D721Med (cell line): ENCODE data around the gene GTPBP10.

Source experiments
- DNase-seq: peaks from one replicate; pipeline ENCODE4 v3.0.0; 2011; ENCODE audit warnings: low spot score; ENCODE audit not compliant: insufficient read length
- FAIRE-seq: peaks from 2 replicates; lab custom pipeline; 2011; peaks lifted over from hg19 to GRCh38; lab: Jason Lieb, UNC
- TF ChIP-seq, protein P1 (sequence below): IDR thresholded peaks from 2 replicates; pipeline ENCODE4 v1.5.1; 2012; ENCODE audit warnings: mild to moderate bottlenecking, control low read depth; ENCODE audit not compliant: insufficient read depth; ENCODE audit errors: missing control alignments

GTPBP10 gene

DNA sequence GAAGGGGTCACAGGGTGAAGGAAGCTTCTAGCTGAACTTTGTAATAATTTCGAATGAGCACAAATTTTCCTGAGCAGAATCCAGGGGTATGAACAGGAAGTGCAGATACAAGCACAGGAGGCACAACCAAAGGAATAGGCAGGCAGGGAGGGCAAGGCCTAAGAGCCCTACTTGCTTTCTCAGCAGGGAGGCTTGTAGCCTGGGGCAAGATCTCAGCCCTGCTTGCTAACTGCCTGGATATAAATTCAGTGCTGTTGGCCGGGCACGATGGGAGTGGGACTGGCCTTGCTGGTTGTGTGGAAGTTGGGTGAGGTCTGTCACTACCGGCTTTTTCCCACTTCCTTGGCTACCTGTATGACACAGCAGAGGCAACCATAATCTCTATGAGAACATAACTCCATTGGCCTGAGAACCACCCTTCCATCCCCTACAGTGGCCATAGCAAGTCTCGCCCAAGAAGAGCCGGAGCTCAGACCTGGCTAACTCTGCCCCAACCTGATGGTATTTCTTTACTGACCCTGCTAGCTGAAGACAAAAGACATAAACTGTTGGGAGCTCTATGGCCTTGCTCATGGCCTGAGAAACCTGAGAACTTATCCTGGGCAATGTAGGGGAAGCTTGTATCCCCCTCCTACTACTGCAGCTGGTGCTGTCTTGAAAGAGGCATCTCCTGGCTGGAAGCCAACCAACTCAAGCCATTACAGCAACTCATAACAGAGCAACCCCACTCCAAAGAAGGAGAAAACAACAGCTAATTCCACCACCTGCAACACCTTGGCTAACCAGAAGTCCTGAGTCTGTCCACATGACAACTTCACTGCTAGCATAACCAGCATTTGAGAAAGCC lies 84.3 kb downstream of the GTPBP10 start:
- FAIRE-seq (no peak), DNase-seq (no peak)
- TF ChIP-seq, protein P1, sequence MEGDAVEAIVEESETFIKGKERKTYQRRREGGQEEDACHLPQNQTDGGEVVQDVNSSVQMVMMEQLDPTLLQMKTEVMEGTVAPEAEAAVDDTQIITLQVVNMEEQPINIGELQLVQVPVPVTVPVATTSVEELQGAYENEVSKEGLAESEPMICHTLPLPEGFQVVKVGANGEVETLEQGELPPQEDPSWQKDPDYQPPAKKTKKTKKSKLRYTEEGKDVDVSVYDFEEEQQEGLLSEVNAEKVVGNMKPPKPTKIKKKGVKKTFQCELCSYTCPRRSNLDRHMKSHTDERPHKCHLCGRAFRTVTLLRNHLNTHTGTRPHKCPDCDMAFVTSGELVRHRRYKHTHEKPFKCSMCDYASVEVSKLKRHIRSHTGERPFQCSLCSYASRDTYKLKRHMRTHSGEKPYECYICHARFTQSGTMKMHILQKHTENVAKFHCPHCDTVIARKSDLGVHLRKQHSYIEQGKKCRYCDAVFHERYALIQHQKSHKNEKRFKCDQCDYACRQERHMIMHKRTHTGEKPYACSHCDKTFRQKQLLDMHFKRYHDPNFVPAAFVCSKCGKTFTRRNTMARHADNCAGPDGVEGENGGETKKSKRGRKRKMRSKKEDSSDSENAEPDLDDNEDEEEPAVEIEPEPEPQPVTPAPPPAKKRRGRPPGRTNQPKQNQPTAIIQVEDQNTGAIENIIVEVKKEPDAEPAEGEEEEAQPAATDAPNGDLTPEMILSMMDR: no peak

DNA sequence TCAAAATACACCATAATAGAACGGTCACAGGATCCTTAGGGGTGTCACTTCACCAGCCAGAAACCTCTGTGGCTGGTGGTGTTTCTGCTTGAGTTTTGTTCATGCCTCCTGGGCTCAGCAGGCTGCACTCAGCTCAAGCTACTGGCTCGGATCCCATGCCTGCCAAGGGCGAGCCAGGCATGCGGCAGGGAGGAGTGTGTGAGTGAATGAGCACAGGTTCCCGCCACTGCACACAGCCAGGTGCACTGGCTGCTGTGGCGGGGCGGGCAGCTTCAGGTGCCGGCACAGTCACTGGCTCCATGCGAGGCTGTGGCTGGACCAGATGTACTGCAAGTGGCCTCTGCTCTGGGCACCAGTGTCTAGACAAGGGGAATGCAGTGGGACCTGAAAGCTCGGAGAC lies 86.2 kb downstream of the GTPBP10 start:
- DNase-seq (no peak), FAIRE-seq (no peak)
- TF ChIP-seq, protein P1: no peak

DNA sequence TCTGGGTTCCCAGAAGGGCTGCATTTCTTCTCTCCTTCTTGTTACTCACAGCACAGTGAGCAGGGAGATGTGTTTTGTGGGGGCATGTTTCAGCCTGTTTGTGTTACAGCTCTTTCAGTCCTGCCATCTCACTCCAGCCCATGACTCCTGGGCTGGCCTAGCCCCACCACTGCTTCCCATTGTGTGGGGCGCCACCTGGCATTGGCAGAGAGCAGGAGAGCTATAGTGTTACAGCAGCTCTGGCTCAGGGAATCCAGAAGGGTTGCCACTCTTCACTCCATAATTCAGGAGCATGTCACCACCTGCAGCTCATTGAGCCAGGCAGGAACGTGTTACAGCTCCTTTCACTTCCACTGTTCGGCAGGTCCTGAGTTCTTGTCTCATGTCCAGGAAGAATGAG lies 86.7 kb downstream of the GTPBP10 start:
- TF ChIP-seq, protein P1: no peak
- DNase-seq (no peak), FAIRE-seq (no peak)
